ENCODE data around the gene TDRD3. TPM values are rescaled to one million over a fixed set of nuclear protein-coding genes. Genes with fewer than 3 reads are reported as not detected.

Gene TDRD3
- total RNA-seq, 1 donor from 2014 or later, result 22.5 TPM

GRCh38 chr13:60577761-60578160 lies 180.7 kb downstream of the TDRD3 start:
- DNase-seq (no peak), ATAC-seq (ENCODE audit: low read depth) (no peak)
- no peaks in the 10 kb centered on the region for H3K9me3 Mint-ChIP-seq
- ChIA-PET POLR2A (no interaction called here), CTCF (no interaction called here)
- H3K27ac Mint-ChIP-seq, result no peak overlapping the region
- no peak for TF ChIP-seq CTCF (IDR thresholded peaks at IDR 0.05)
- no peaks in the 10 kb centered on the region for H3K27me3 Mint-ChIP-seq
- H3K36me3 Mint-ChIP-seq (ENCODE audit: low read depth), result peaks cover 9% of the 10 kb centered on the region
- no peaks in the 10 kb centered on the region for H3K4me1 Mint-ChIP-seq
- H3K4me3 Mint-ChIP-seq, result no peak overlapping the region
- intact Hi-C loops (cut with micrococcal nuclease), result no loop called here

GRCh38 chr13:60583196-60583888 lies 186.3 kb downstream of the TDRD3 start:
- peaks cover 2% of the 10 kb centered on the region for H3K9me3 Mint-ChIP-seq
- no peaks in the 10 kb centered on the region for H3K27me3 Mint-ChIP-seq
- POLR2A ChIA-PET, result no interaction called here
- peaks cover 3% of the 10 kb centered on the region for H3K4me1 Mint-ChIP-seq
- DNase-seq (no peak), ATAC-seq (ENCODE audit: low read depth) (no peak)
- H3K27ac Mint-ChIP-seq, result no peak overlapping the region
- H3K4me3 Mint-ChIP-seq, result no peak overlapping the region
- no peak for TF ChIP-seq CTCF (IDR thresholded peaks at IDR 0.05)
- H3K36me3 Mint-ChIP-seq (ENCODE audit: low read depth), result no peaks in the 10 kb centered on the region
- intact Hi-C loops (cut with micrococcal nuclease), result no loop called here
- CTCF ChIA-PET, result no interaction called here

GRCh38 chr13:60583911-60584753 lies 187.1 kb downstream of the TDRD3 start:
- Mint-ChIP-seq H3K27ac (no peak overlapping the region), H3K4me1 (peaks cover 3% of the 10 kb centered on the region), H3K4me3 (no peak overlapping the region), H3K9me3 (peaks cover 2% of the 10 kb centered on the region), H3K36me3 (ENCODE audit: low read depth) (no peaks in the 10 kb centered on the region), H3K27me3 (no peaks in the 10 kb centered on the region)
- ChIA-PET CTCF (no interaction called here), POLR2A (no interaction called here)
- no peak for TF ChIP-seq CTCF (IDR thresholded peaks at IDR 0.05)
- DNase-seq (no peak), ATAC-seq (ENCODE audit: low read depth) (no peak)
- intact Hi-C loops (cut with micrococcal nuclease), result no loop called here

GRCh38 chr13:60584976-60585375 lies 188.0 kb downstream of the TDRD3 start:
- ATAC-seq (ENCODE audit: low read depth), result no peak
- peaks cover 3% of the 10 kb centered on the region for H3K4me1 Mint-ChIP-seq
- no peaks in the 10 kb centered on the region for H3K36me3 Mint-ChIP-seq (ENCODE audit: low read depth)
- H3K4me3 Mint-ChIP-seq, result no peak overlapping the region
- DNase-seq, result no peak
- no peak overlapping the region for H3K27ac Mint-ChIP-seq
- POLR2A ChIA-PET, result no interaction called here
- H3K27me3 Mint-ChIP-seq, result no peaks in the 10 kb centered on the region
- peaks cover 2% of the 10 kb centered on the region for H3K9me3 Mint-ChIP-seq
- intact Hi-C loops (cut with micrococcal nuclease), result no loop called here
- CTCF ChIA-PET, result no interaction called here
- no peak for TF ChIP-seq CTCF (IDR thresholded peaks at IDR 0.05)

All from activated B cell treated with CpG ODN at 0.5 μM for 24 hours (primary cell).